ENCODE results near the gene TGFB2.

DNA sequence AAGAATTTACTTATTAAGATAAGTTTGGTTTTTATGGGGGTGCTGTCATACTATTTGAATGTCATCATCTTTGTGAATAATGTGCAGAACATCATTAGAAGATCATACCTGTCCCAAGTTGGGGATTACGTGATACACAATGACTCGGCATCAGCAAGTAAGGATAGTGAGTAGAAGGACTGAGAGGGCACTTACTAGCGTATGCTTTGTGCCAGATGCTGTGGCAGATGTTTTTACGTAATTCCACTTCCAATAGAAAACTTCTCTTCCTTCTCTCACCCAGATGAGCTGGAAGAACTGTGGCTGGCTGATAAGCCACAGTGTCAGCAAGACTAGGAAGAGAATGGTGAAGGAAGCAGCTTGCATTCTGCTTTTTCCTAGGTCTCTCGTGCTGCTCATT, 28.1 kb upstream of the TGFB2 start:
- TF ChIP-seq, protein P1, sequence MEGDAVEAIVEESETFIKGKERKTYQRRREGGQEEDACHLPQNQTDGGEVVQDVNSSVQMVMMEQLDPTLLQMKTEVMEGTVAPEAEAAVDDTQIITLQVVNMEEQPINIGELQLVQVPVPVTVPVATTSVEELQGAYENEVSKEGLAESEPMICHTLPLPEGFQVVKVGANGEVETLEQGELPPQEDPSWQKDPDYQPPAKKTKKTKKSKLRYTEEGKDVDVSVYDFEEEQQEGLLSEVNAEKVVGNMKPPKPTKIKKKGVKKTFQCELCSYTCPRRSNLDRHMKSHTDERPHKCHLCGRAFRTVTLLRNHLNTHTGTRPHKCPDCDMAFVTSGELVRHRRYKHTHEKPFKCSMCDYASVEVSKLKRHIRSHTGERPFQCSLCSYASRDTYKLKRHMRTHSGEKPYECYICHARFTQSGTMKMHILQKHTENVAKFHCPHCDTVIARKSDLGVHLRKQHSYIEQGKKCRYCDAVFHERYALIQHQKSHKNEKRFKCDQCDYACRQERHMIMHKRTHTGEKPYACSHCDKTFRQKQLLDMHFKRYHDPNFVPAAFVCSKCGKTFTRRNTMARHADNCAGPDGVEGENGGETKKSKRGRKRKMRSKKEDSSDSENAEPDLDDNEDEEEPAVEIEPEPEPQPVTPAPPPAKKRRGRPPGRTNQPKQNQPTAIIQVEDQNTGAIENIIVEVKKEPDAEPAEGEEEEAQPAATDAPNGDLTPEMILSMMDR (conservative IDR thresholded peaks at IDR 0.05; ENCODE audit: low read length), result no peak
- TF ChIP-seq EZH2phosphoT487 (IDR thresholded peaks at IDR 0.05; ENCODE audit: borderline replicate concordance, low read depth, low read length), result no peak
